ENCODE results near the gene JCHAIN. TPM values are rescaled to one million over a fixed set of nuclear protein-coding genes. Genes with fewer than 3 reads are reported as not detected.
"Not testable (repeated sequence)": the region's sequence is repeated elsewhere in the genome, so short reads cannot be mapped to it uniquely, and the experiment has no call there.

JCHAIN gene
- total RNA-seq, 4 donors from 2014 or later, result 15.8 to 99.9 (median 36.0) TPM

DNA sequence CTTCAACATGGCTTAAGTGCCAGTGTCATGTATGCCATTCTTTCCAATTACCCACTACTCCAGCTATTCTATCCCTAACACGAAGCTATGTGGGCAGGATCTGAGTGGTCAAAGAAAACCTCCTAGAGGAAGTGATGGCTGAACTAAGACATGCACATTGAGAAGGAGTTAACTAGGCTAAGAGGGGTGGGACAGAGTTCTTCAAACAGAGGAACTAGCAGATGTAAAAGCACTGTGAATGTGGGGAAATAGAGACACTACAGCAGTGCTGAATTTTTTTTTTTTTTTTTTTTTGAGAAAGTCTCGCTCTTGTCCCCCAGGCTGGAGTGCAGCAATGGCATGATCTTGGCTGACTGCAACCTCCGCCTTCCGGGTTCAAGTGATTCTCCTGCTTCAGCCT is 6.2 kb downstream of the JCHAIN start:
- ATAC-seq (ENCODE audit: low FRiP score), result no peak
- TF ChIP-seq, protein P1, sequence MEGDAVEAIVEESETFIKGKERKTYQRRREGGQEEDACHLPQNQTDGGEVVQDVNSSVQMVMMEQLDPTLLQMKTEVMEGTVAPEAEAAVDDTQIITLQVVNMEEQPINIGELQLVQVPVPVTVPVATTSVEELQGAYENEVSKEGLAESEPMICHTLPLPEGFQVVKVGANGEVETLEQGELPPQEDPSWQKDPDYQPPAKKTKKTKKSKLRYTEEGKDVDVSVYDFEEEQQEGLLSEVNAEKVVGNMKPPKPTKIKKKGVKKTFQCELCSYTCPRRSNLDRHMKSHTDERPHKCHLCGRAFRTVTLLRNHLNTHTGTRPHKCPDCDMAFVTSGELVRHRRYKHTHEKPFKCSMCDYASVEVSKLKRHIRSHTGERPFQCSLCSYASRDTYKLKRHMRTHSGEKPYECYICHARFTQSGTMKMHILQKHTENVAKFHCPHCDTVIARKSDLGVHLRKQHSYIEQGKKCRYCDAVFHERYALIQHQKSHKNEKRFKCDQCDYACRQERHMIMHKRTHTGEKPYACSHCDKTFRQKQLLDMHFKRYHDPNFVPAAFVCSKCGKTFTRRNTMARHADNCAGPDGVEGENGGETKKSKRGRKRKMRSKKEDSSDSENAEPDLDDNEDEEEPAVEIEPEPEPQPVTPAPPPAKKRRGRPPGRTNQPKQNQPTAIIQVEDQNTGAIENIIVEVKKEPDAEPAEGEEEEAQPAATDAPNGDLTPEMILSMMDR (IDR thresholded peaks at IDR 0.05), result no peak
- no peak for DNase-seq (ENCODE audit: low spot score)

DNA sequence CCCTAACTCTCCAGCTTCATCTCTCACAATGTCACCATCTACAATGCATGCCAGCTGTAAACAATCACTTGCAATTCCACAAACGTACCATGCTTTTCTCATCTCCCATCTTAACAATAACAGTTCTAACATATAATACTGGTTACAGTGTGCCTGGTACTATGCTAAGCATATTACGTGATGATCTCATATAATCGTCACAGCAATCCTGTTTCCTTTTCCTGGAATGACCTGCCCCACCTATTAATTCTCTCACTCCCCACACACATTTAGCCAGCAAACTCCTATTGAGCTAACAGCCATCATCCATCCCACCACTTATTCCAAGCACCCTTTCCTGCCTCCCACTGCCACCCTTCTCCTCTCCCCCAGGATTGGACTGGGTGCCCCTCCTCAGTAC is 7.9 kb downstream of the JCHAIN start:
- no peak for DNase-seq (ENCODE audit: low spot score)
- TF ChIP-seq, protein P1 (IDR thresholded peaks at IDR 0.05), result no peak
- ATAC-seq (ENCODE audit: low FRiP score), result no peak

DNA sequence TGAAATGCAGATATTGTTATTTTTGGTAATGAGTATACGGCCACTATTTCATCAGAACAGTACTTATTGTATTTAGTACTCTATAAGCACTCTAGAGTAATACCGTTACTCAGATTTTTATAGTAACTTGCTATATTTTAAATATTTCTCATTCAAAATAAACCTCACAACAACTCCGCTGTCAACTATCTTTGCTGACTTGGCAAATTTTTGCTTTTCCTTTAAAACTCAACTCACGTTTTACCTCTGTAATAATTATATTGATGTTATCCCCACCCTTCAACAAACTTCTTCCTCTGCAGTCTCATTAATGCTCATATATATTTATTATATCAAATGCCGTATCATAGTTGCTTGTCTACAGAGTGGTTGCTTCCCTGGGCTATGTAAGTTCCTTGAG is 9.0 kb downstream of the JCHAIN start:
- TF ChIP-seq, protein P1 (IDR thresholded peaks at IDR 0.05), result no peak
- no peak for DNase-seq (ENCODE audit: low spot score)
- ATAC-seq (ENCODE audit: low FRiP score), result no peak

DNA sequence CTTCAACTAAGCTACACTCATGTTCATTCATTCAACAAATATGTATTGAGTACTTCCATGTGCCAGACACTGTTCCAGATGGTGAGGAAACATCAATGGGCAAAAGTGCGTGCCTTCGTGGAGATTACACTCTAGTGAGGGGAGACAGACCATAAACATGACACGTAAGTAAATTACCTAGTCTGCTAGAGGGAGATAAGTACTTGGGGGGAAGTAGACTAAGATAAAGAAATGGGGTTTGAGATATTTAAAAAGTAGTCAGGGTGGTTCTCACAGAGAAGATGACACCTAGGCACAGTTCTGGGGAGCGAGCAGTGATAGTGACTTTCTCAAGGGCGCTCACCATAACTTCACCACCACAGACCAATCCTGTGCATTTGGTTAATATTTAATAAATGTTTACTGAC is 11.7 kb downstream of the JCHAIN start:
- ATAC-seq (ENCODE audit: low FRiP score) (peak; percentile 81), DNase-seq (ENCODE audit: low spot score) (no peak)
- TF ChIP-seq, protein P1 (IDR thresholded peaks at IDR 0.05), result no peak

DNA sequence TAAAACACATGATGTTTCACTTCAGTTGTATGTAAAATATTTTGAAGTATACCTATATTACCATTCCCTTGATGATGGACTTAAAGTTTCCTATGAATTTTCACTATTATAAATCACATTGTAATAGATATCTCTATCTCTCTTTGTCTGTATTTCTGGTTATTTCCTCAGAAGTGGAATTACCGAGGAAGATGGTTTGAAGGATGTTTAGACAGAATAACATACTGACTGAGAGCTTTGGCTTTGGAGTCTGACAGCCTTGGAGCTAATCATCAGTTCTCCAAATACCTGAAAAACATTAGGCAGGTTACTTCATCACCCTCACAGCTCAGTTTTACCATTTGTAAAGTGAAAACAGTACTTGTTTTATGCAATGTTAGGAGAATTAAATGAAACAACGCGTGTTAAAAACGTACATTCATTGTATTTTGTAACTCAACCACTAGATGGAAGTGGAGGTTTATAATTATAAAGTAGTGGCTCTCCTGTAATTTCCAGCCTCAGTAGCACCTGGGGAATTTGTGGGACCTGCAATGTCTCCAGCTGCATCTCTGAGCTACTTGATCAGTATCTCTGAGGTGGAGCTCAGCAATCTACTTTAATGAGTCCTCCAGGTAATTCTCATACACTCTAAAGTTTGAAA is 14.3 kb downstream of the JCHAIN start:
- peak; percentile 63 for ATAC-seq (ENCODE audit: low FRiP score)
- TF ChIP-seq, protein P1 (IDR thresholded peaks at IDR 0.05), result no peak
- DNase-seq (ENCODE audit: low spot score), result no peak

DNA sequence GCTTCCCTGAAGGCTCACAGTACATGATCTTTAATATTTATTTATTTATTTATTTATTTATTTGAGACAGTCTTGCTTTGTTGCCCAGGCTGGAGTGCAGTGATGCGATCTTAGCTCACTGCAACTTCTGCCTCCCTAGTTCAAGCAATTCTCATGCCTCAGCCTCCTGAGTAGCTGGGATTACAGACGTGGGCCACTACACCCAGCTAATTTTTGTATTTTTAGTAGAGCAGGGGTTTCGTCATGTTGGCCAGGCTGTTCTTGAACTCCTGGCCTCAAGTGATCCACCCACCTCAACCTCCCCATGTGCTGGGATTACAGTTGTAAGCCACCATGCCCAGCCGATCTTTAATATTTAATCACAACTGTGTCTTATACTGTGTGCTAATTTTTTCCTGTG is 15.6 kb downstream of the JCHAIN start:
- DNase-seq (ENCODE audit: low spot score); ATAC-seq (ENCODE audit: low FRiP score): not testable (repeated sequence)

DNA sequence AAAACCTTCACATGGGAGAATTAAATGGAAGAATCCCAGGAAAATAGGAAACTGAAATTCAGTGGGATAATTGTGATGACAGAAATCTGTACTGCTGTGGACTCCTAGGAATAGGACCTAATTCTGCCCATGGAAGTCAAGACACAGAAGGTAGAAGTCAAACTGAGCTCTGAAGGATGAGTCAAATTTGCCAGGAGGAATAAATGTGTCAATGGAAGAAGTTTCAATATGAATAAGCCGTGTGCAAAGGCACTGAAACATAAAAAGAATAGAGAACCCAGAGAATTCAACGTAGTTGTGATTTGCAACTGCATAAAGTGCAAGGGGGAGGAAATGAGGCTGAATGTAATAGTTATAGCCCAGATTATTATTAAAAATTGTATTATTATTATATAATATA is 26.1 kb downstream of the JCHAIN start:
- ATAC-seq (ENCODE audit: low FRiP score), result no peak
- TF ChIP-seq, protein P1 (IDR thresholded peaks at IDR 0.05), result no peak
- DNase-seq (ENCODE audit: low spot score), result no peak

Measured in omental fat pad (tissue), 4 donors.